Measurements from ENCODE around the gene POMT2.

DNA sequence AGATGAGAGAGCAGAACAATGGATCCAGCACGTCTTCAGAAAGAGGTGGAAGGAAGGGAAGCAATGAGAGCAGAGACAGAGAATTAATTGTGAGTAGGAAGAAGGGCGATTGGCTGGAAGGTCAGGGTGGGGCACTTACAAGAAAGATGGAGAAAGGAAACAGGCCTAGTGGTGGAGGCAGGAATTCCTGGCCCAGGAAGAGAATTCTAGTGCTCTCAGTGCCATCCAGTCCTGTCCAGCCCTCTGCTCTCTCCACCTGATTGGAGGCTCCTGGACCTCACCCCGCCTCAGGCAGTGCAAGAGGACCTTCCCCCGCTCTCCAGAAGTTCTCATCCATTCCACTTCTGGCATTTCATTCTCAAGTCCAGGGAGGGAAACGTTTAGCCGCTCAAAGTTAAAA lies 92.6 kb downstream of the POMT2 start:
- TF ChIP-seq, protein P1, sequence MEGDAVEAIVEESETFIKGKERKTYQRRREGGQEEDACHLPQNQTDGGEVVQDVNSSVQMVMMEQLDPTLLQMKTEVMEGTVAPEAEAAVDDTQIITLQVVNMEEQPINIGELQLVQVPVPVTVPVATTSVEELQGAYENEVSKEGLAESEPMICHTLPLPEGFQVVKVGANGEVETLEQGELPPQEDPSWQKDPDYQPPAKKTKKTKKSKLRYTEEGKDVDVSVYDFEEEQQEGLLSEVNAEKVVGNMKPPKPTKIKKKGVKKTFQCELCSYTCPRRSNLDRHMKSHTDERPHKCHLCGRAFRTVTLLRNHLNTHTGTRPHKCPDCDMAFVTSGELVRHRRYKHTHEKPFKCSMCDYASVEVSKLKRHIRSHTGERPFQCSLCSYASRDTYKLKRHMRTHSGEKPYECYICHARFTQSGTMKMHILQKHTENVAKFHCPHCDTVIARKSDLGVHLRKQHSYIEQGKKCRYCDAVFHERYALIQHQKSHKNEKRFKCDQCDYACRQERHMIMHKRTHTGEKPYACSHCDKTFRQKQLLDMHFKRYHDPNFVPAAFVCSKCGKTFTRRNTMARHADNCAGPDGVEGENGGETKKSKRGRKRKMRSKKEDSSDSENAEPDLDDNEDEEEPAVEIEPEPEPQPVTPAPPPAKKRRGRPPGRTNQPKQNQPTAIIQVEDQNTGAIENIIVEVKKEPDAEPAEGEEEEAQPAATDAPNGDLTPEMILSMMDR (IDR thresholded peaks at IDR 0.05), result no peak
- TF ChIP-seq POLR2AphosphoS5 (IDR thresholded peaks at IDR 0.05) (no peak), POLR2A (IDR thresholded peaks at IDR 0.05) (no peak)
